ENCODE data around the gene CLDN15. TPM values are rescaled to one million over a fixed set of nuclear protein-coding genes. Genes with fewer than 3 reads are reported as not detected.
"Not testable (repeated sequence)": the region's sequence is repeated elsewhere in the genome, so short reads cannot be mapped to it uniquely, and the experiment has no call there.

The CLDN15 gene
- total and polyA plus RNA-seq, 11 donors: 1.4 to 37.6 (median 2.2) TPM

- Histone ChIP-seq H3K27ac (no peak overlapping the region), H3K9me3 (no peaks in the 10 kb centered on the region), H3K4me3 (no peak overlapping the region), H3K27me3 (peaks cover 18 to 80% (median 34%) of the 10 kb centered on the region in 9 donors), H3K4me1 (peaks cover 0 to 13% (median 8%) of the 10 kb centered on the region in 12 donors), H3K36me3 (no peaks in the 10 kb centered on the region)
- intact Hi-C loops (cut with DNase I): loop anchor here in 1 of 10 donors (5.0 kb wide), 1 partner anchor 77 kb away; no protein-coding TSS in a partner anchor
- TF ChIP-seq CTCF (IDR thresholded peaks at IDR 0.05) (no peak), POLR2A (IDR thresholded peaks at IDR 0.05) (no peak)
- no peak for DNase-seq
- ATAC-seq: no peak
- WGBS, 4 donors: 71 to 90% (median 80%) methylated on average over 2 of the region's 2 CpGs
Measured at GRCh38 chr7:101200504-101200861, 37.1 kb downstream of the CLDN15 start.

- not testable (repeated sequence) for H3K4me3 ChIP-seq, ATAC-seq, H3K9me3 ChIP-seq, H3K36me3 ChIP-seq, DNase-seq, H3K27ac ChIP-seq
- Histone ChIP-seq H3K4me1 (peaks cover 0 to 11% (median 8%) of the 10 kb centered on the region in 12 donors), H3K27me3 (peaks cover 18 to 90% (median 34%) of the 10 kb centered on the region in 9 donors)
- WGBS, 4 donors: 86 to 93% (median 90%) methylated on average over 6 to 10 of the region's 10 CpGs
- intact Hi-C loops (cut with DNase I): loop anchor here in 3 of 10 donors (10.0 kb wide), 1 partner anchor 55 kb away; no protein-coding TSS in a partner anchor
Measured at GRCh38 chr7:101199522-101199921, 38.1 kb downstream of the CLDN15 start.

GRCh38 chr7:101198476-101198875 lies 39.1 kb downstream of the CLDN15 start:
- DNase-seq (no peak), ATAC-seq (no peak)
- Histone ChIP-seq H3K4me1 (peaks cover 0 to 9% (median 8%) of the 10 kb centered on the region in 12 donors), H3K9me3 (no peaks in the 10 kb centered on the region), H3K36me3 (no peaks in the 10 kb centered on the region), H3K4me3 (no peak overlapping the region), H3K27ac (no peak overlapping the region), H3K27me3 (peaks cover 18 to 93% (median 35%) of the 10 kb centered on the region in 9 donors)
- TF ChIP-seq CTCF (IDR thresholded peaks at IDR 0.05) (no peak), POLR2A (IDR thresholded peaks at IDR 0.05) (no peak)
- intact Hi-C loops (cut with DNase I): loop anchor here in 3 of 10 donors (10.0 kb wide), 1 partner anchor 54 kb away; no protein-coding TSS in a partner anchor
- WGBS, 4 donors: 60 to 73% (median 71%) methylated on average over 6 to 14 of the region's 14 CpGs

GRCh38 chr7:101197991-101198390 lies 39.6 kb downstream of the CLDN15 start:
- no peak overlapping the region for H3K4me3 ChIP-seq
- H3K36me3 ChIP-seq: no peaks in the 10 kb centered on the region
- no peaks in the 10 kb centered on the region for H3K9me3 ChIP-seq
- intact Hi-C loops (cut with DNase I): loop anchor here in 3 of 10 donors (10.0 kb wide), 1 partner anchor 53 kb away; no protein-coding TSS in a partner anchor
- peaks cover 0 to 9% (median 8%) of the 10 kb centered on the region in 12 donors for H3K4me1 ChIP-seq
- H3K27ac ChIP-seq: no peak overlapping the region
- H3K27me3 ChIP-seq: peaks cover 16 to 88% (median 34%) of the 10 kb centered on the region in 9 donors
- ATAC-seq: no peak
- no peak for DNase-seq
- TF ChIP-seq CTCF (IDR thresholded peaks at IDR 0.05) (no peak), POLR2A (IDR thresholded peaks at IDR 0.05) (no peak)
- WGBS, 4 donors: 60 to 68% (median 63%) methylated on average over 16 to 21 of the region's 21 CpGs

- DNase-seq (no peak), ATAC-seq (no peak)
- intact Hi-C loops (cut with DNase I): loop anchor here in 3 of 10 donors (10.0 kb wide), 1 partner anchor 51 kb away; no protein-coding TSS in a partner anchor
- H3K4me1 ChIP-seq: no peaks in the 10 kb centered on the region
- WGBS, 4 donors: 80 to 86% (median 83%) methylated on average over 17 of the region's 17 CpGs
- H3K36me3 ChIP-seq: no peaks in the 10 kb centered on the region
- no peak for TF ChIP-seq CTCF (IDR thresholded peaks at IDR 0.05)
- TF ChIP-seq POLR2A (IDR thresholded peaks at IDR 0.05): no peak
- peaks cover 0 to 67% (median 13%) of the 10 kb centered on the region in 9 donors for H3K27me3 ChIP-seq
- no peak overlapping the region for H3K4me3 ChIP-seq
- H3K27ac ChIP-seq: no peak overlapping the region
- no peaks in the 10 kb centered on the region for H3K9me3 ChIP-seq
Measured at GRCh38 chr7:101195884-101196283, 41.7 kb downstream of the CLDN15 start.
